OCI-LY1 (cell line): Measurements from ENCODE around the gene ADAMTS15.

Experiments used
- EZH2 ChIP-seq: fragments of 200-600 bp; sonication (generic), shearing (Covaris generic); IDR thresholded peaks from 2 replicates; pipeline ENCODE4 v1.8.0; 2017; ENCODE audit warnings: borderline replicate concordance, mixed run types, mild to moderate bottlenecking, antibody characterized with exemption, low read length, moderate library complexity, mixed read lengths
- TF ChIP-seq, protein P1 (sequence below): fragments of 200-600 bp; sonication (generic), shearing (Covaris generic); IDR thresholded peaks from 2 replicates; pipeline ENCODE4 v1.5.1; 2017; ENCODE audit warnings: mild to moderate bottlenecking, antibody characterized with exemption, low read length, moderate library complexity, mixed read lengths

DNA sequence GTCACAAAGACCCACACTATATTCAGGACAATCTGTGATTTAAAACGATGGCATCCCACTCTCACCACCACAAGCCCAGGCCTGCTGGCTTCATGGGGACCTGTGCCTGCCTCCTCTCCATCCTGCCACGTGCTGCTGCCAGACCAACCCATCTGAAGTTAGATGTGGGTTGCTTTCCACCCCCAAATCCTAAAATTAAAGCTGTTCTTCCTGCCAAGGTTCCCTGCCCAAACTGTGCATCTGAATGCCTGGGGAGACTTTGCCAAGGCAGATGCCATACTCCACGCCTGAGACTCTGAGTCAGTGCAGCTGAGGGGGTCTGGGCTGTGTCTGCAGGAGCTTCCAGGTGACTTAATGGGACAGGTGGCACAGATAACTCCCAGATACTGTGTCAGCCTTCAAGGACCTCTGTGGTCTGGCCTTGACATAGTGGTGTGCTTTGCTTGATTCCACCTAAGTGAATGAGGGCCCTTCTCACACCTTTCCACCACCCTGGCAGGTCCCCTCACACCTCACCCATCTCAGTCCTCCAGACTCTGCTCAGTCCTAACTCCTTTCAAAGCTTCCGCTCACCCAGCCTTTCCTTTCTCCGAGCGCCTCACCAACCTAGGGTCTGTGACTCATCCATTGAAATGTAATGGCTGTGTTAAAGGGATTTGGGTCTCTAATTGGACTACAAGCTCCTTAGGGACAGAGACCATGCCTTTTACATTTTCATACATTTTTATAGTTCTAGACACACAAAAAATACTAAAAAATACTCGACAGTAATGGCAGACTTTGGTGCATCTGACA, 38.7 kb upstream of the ADAMTS15 start:
- TF ChIP-seq, protein P1, sequence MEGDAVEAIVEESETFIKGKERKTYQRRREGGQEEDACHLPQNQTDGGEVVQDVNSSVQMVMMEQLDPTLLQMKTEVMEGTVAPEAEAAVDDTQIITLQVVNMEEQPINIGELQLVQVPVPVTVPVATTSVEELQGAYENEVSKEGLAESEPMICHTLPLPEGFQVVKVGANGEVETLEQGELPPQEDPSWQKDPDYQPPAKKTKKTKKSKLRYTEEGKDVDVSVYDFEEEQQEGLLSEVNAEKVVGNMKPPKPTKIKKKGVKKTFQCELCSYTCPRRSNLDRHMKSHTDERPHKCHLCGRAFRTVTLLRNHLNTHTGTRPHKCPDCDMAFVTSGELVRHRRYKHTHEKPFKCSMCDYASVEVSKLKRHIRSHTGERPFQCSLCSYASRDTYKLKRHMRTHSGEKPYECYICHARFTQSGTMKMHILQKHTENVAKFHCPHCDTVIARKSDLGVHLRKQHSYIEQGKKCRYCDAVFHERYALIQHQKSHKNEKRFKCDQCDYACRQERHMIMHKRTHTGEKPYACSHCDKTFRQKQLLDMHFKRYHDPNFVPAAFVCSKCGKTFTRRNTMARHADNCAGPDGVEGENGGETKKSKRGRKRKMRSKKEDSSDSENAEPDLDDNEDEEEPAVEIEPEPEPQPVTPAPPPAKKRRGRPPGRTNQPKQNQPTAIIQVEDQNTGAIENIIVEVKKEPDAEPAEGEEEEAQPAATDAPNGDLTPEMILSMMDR: no peak
- TF ChIP-seq EZH2: no peak
